ENCODE data around the gene HNRNPA1.
"Not testable (repeated sequence)": the region's sequence is repeated elsewhere in the genome, so short reads cannot be mapped to it uniquely, and the experiment has no call there.

HNRNPA1 gene

GRCh38 chr12:54261815-54262402, 18.6 kb upstream of the HNRNPA1 start:
- Histone ChIP-seq H3K9ac (ENCODE audit: low read depth, low read length) (no peak overlapping the region), H3K4me1 (ENCODE audit: insufficient read depth, low read length) (peaks cover 39% of the 10 kb centered on the region), H3K9me3 (ENCODE audit: control insufficient read depth, insufficient read depth, low read length) (no peaks in the 10 kb centered on the region), H3K36me3 (ENCODE audit: insufficient read depth, low read length) (peaks cover 10% of the 10 kb centered on the region; the same call in 1 of the 2 replicates)

GRCh38 chr12:54262403-54262925, 18.1 kb upstream of the HNRNPA1 start:
- Histone ChIP-seq H3K36me3 (ENCODE audit: insufficient read depth, low read length) (peaks cover 4% of the 10 kb centered on the region; the same call in 1 of the 2 replicates), H3K9ac (ENCODE audit: low read depth, low read length) (0 out of 2 replicates have a peak overlapping the region, but pooled peaks have one; percentile 16), H3K9me3 (ENCODE audit: control insufficient read depth, insufficient read depth, low read length) (no peaks in the 10 kb centered on the region), H3K4me1 (ENCODE audit: insufficient read depth, low read length) (peaks cover 35% of the 10 kb centered on the region)

DNA sequence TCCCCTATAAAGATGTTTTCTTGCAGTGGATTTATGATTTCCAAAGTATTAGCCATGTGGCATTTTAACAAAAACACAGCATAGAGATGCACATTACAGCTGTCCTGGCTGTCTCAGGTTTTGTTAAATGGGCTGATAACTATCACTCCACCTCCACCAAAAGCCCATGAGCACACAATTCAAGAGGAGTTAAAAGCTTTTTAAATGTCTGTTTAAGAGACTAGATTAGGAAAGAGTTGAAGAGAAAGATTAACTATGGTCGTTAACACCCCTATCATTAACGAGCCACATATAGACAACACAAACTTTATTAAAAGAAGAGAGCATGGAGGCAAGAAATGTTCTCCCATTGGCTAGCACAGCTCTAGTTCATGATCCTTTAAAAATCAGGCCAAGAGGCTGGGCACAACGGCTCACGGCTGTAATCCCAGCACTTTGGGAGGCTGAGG, 15.1 kb upstream of the HNRNPA1 start:
- H3K4me1 ChIP-seq (ENCODE audit: insufficient read depth, low read length) = peaks cover 21% of the 10 kb centered on the region
- peaks cover 3% of the 10 kb centered on the region; the same call in 1 of the 2 replicates for H3K36me3 ChIP-seq (ENCODE audit: insufficient read depth, low read length)
- H3K9ac ChIP-seq (ENCODE audit: low read depth, low read length) = no peak overlapping the region

DNA sequence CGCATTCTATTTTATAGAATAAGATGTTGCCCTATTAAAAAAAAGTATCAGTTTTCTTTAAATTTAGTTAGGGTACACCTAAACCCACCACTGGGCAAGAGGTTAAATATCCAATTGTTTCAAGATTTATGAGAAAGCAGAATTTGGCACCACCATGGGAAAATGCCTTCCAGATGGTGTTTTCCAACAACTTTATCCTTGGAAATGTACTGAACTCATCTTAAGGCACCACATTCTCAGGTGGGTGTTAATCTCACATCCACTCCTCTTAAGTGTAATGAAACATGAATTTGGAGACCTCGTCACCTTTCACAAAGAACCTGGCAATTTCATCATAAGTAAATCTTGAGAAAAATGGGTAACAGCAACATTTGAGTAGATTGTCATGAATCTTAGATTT, 13.7 kb upstream of the HNRNPA1 start:
- Histone ChIP-seq H3K4me1 (ENCODE audit: insufficient read depth, low read length) (peaks cover 17% of the 10 kb centered on the region), H3K9me3 (ENCODE audit: control insufficient read depth, insufficient read depth, low read length) (no peaks in the 10 kb centered on the region), H3K36me3 (ENCODE audit: insufficient read depth, low read length) (peaks cover 3% of the 10 kb centered on the region; the same call in 1 of the 2 replicates), H3K9ac (ENCODE audit: low read depth, low read length) (no peak overlapping the region)

More for the DNA sequence above, 15.1 kb upstream of the HNRNPA1 start:
- H3K9me3 ChIP-seq (ENCODE audit: control insufficient read depth, insufficient read depth, low read length) = no peaks in the 10 kb centered on the region

DNA sequence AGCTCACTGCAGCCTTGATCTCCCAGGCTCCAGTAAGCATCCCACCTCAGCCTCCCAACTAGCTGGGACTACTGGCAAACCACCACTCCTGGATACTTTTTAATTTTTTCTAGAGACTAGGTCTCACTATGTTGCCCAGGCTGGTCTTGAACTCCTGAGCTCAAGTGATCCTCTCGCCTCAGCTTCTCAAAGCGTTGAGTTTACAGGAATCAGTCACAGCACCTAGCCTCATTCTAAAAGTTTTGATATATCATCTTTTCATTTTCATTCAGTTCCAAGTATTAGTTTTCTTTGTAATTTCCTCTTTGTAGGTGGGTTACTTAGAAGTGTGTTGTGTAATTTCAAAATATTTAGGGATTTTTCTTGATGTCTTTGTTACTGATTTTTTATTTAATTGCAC, 10.2 kb upstream of the HNRNPA1 start:
- no peaks in the 10 kb centered on the region for H3K4me1 ChIP-seq (ENCODE audit: insufficient read depth, low read length)
- H3K9ac ChIP-seq (ENCODE audit: low read depth, low read length) = no peak overlapping the region
- H3K9me3 ChIP-seq (ENCODE audit: control insufficient read depth, insufficient read depth, low read length) = no peaks in the 10 kb centered on the region
- no peaks in the 10 kb centered on the region for H3K36me3 ChIP-seq (ENCODE audit: insufficient read depth, low read length)

GRCh38 chr12:54272214-54272613, 8.3 kb upstream of the HNRNPA1 start:
- Histone ChIP-seq H3K9ac (ENCODE audit: low read depth, low read length) (no peak overlapping the region), H3K9me3 (ENCODE audit: control insufficient read depth, insufficient read depth, low read length) (no peaks in the 10 kb centered on the region), H3K4me1 (ENCODE audit: insufficient read depth, low read length) (0 out of 2 replicates have a peak, but pooled peaks cover 3% of the 10 kb centered on the region), H3K36me3 (ENCODE audit: insufficient read depth, low read length) (no peaks in the 10 kb centered on the region)

GRCh38 chr12:54273981-54274380, 6.5 kb upstream of the HNRNPA1 start:
- H3K9me3 ChIP-seq (ENCODE audit: control insufficient read depth, insufficient read depth, low read length) = no peaks in the 10 kb centered on the region
- H3K36me3 ChIP-seq (ENCODE audit: insufficient read depth, low read length) = 0 out of 2 replicates have a peak, but pooled peaks cover 5% of the 10 kb centered on the region
- H3K4me1 ChIP-seq (ENCODE audit: insufficient read depth, low read length) = peaks cover 9% of the 10 kb centered on the region; the same call in 1 of the 2 replicates
- H3K9ac ChIP-seq (ENCODE audit: low read depth, low read length) = no peak overlapping the region

DNA sequence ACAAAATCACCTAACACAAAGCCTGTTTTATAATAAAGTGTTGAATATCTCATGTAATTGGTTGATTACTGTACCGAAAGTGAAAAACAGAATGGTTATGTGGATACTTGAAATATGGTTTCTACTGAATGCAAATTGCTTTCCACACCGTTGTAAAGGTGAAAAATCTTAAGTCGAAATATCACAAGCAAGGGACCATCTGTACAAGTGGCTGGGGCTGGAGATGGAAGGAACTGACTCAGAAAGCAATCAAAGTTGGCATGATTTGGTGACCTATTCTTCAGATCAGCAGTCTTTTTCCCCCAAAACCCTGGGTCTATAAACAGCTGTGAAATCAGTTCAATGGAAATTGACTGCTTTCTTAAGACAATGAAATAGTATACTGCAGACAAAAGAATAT, 4.2 kb upstream of the HNRNPA1 start:
- Histone ChIP-seq H3K9me3 (ENCODE audit: control insufficient read depth, insufficient read depth, low read length) (no peaks in the 10 kb centered on the region), H3K36me3 (ENCODE audit: insufficient read depth, low read length) (peaks cover 9% of the 10 kb centered on the region), H3K4me1 (ENCODE audit: insufficient read depth, low read length) (peaks cover 9% of the 10 kb centered on the region; the same call in 1 of the 2 replicates), H3K9ac (ENCODE audit: low read depth, low read length) (no peak overlapping the region)

DNA sequence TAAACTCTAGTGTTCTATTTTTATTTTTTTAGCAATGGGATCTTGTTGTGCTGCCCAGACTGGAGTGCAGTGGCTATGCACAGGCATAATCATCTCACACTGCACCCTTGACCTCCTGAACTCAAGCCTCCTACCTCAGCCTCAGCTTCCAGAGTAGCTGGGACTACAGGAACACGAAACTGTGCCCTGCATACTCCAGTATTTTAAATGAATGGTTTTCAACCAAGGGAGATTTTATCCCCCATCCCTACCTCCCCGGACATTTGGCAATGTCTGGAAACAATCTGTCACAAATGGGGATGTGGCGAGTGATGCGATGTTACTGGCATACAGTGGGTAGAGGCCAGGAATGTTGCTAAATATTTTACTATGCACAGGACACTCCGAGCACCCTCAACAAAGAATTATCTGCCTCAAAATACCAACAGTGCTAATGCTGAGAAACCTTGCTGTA, 2.7 kb upstream of the HNRNPA1 start:
- Histone ChIP-seq H3K4me1 (ENCODE audit: insufficient read depth, low read length) (peaks cover 16% of the 10 kb centered on the region), H3K9ac (ENCODE audit: low read depth, low read length) (peak overlapping the region; percentile 87), H3K36me3 (ENCODE audit: insufficient read depth, low read length) (peaks cover 23% of the 10 kb centered on the region), H3K9me3 (ENCODE audit: control insufficient read depth, insufficient read depth, low read length) (no peaks in the 10 kb centered on the region)

DNA sequence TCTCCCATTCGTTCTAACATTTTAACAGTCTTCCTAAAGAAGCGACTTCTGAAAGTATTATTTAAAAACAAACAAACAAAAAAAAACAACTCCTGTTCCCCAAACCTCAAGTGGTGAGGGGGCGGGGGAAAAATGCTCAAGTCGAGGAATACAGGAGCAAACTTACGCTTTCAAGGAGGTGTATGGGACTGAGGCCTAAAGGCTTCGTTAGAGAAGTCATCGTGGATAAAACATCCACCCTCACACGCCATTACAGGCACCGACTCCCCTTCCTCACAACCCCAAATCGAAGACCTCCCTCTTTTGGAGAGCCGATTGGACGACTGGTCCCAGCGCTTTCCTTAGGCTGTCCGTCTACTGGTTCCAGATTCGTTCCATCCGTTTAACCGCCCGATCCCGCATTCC, 1.3 kb upstream of the HNRNPA1 start:
- H3K9ac ChIP-seq (ENCODE audit: low read depth, low read length) = peak overlapping the region; percentile 87
- H3K36me3 ChIP-seq (ENCODE audit: insufficient read depth, low read length) = peaks cover 37% of the 10 kb centered on the region
- peaks cover 18% of the 10 kb centered on the region for H3K4me1 ChIP-seq (ENCODE audit: insufficient read depth, low read length)
- no peaks in the 10 kb centered on the region for H3K9me3 ChIP-seq (ENCODE audit: control insufficient read depth, insufficient read depth, low read length)

DNA sequence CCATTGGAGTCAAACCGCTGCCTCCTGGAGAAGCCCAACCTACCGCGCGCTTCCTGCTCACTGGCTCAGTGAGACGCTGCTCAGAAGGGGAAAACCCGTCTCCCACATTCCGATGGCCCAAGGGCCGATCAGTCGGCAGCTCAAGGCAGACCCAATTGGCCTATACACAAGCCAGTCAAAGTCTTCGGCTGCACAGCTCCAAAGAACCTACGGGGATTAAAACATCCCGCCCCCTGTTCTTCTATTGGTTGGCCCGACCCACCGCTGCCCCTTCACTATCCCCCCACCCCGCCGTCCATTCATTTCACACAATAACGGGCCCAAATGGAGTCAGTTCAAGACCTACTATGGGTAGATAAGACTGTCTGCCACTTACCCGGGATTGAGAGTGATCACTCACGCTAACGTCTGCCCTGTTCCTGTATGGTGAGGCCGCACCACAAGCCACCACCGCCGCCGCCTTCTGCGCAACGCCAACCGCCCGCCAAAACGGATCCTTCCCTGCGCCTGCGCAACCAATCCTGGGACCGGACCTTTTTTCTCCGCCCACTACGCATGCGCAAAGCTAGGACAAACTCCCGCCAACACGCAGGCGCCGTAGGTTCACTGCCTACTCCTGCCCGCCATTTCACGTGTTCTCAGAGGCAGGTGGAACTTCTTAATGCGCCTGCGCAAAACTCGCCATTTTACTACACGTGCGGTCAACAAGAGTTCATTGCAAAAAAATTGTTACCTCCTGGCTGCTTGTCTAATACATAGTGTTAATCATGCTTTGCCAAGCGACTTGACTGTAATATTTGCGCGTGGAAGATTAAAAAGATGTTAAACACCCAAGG, 676 bp upstream of the HNRNPA1 start, which contains the start of gene CBX5:
CBX5 (minus strand) TSS at position 491 of the 836 bp plus-strand sequence. CDS start 22,472 bp downstream, outside the sequence.
- no peaks in the 10 kb centered on the region for H3K9me3 ChIP-seq (ENCODE audit: control insufficient read depth, insufficient read depth, low read length)
- peaks cover 18% of the 10 kb centered on the region for H3K4me1 ChIP-seq (ENCODE audit: insufficient read depth, low read length)
- peak within 1 kb of the TSS; percentile 87 for H3K9ac ChIP-seq (ENCODE audit: low read depth, low read length)
- H3K36me3 ChIP-seq (ENCODE audit: insufficient read depth, low read length) = peaks cover 39% of the 10 kb centered on the region

DNA sequence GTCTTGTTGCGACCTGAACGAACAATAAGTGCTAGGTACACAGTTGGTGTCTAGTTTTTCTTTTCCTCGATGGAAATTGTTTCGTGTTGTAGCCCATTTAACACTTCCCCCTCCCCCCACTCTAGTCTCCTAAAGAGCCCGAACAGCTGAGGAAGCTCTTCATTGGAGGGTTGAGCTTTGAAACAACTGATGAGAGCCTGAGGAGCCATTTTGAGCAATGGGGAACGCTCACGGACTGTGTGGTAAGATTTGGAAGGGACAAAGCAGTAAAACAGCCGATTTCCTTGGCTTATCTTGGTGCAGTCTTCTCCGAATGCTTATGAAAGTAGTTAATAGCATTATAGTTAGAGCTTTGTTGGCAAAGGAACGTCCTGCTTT, 724 bp downstream of the HNRNPA1 start:
- Histone ChIP-seq H3K4me1 (ENCODE audit: insufficient read depth, low read length) (peaks cover 18% of the 10 kb centered on the region), H3K9ac (ENCODE audit: low read depth, low read length) (peak overlapping the region; percentile 87), H3K36me3 (ENCODE audit: insufficient read depth, low read length) (peaks cover 44% of the 10 kb centered on the region)

DNA sequence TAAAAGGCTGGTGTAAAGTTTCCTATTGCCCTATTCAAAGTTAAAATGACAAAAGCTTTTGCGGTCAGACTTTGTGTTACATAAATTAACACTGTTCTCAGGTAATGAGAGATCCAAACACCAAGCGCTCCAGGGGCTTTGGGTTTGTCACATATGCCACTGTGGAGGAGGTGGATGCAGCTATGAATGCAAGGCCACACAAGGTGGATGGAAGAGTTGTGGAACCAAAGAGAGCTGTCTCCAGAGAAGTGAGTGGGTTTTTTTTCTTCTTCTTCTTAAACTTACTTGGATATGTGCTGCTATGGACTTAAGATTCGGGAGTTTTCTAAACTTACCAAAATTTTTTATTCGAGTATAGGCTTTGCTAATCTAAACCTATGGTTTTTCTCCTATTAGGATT, 1.2 kb downstream of the HNRNPA1 start:
- Histone ChIP-seq H3K36me3 (ENCODE audit: insufficient read depth, low read length) (peaks cover 46% of the 10 kb centered on the region), H3K4me1 (ENCODE audit: insufficient read depth, low read length) (peaks cover 16% of the 10 kb centered on the region)
- H3K9me3 ChIP-seq (ENCODE audit: control insufficient read depth, insufficient read depth, low read length) = not testable (repeated sequence)

More for the DNA sequence above, 724 bp downstream of the HNRNPA1 start:
- not testable (repeated sequence) for H3K9me3 ChIP-seq (ENCODE audit: control insufficient read depth, insufficient read depth, low read length)

GRCh38 chr12:54282949-54283593, 2.5 kb downstream of the HNRNPA1 start:
- Histone ChIP-seq H3K9ac (ENCODE audit: low read depth, low read length) (0 out of 2 replicates have a peak overlapping the region, but pooled peaks have one; percentile 4), H3K36me3 (ENCODE audit: insufficient read depth, low read length) (peaks cover 43% of the 10 kb centered on the region), H3K9me3 (ENCODE audit: control insufficient read depth, insufficient read depth, low read length) (no peaks in the 10 kb centered on the region), H3K4me1 (ENCODE audit: insufficient read depth, low read length) (peaks cover 11% of the 10 kb centered on the region)

More for the DNA sequence above, 1.2 kb downstream of the HNRNPA1 start:
- H3K9ac ChIP-seq (ENCODE audit: low read depth, low read length) = peak overlapping the region; percentile 87
